ENCODE data around the gene AUTS2. TPM values are rescaled to one million over a fixed set of nuclear protein-coding genes. Genes with fewer than 3 reads are reported as not detected.

AUTS2 gene
- total and polyA plus RNA-seq, 2 experiments from 2014 or later: 32.0 to 91.0 TPM

GRCh38 chr7:69653806-69654205, 55.5 kb downstream of the AUTS2 start:
- Mint-ChIP-seq H3K27ac (no peak overlapping the region), H3K27me3 (ENCODE audit: insufficient read depth, low read depth, poor library complexity) (peaks cover 12% of the 10 kb centered on the region)
- peaks cover 43% of the 10 kb centered on the region for H3K4me1 ChIP-seq (ENCODE audit: insufficient read depth)

More at GRCh38 chr7:69653806-69654205, 55.5 kb downstream of the AUTS2 start:
- H3K27me3 ChIP-seq (ENCODE audit: insufficient read depth): no peaks in the 10 kb centered on the region
- TF ChIP-seq EZH2phosphoT487 (IDR thresholded peaks at IDR 0.05; ENCODE audit: unreplicated experiment): no peak
- TF ChIP-seq CTCF (conservative IDR thresholded peaks at IDR 0.05; ENCODE audit: low read depth in 2 of 2): no peak
- no peak for TF ChIP-seq EZH2 (IDR thresholded peaks at IDR 0.05; ENCODE audit: low read depth, unreplicated experiment)
- TF ChIP-seq CREB1 (CRISPR knock-in tag; IDR thresholded peaks at IDR 0.05; ENCODE audit: low read depth): no peak
- TF ChIP-seq, protein P1, sequence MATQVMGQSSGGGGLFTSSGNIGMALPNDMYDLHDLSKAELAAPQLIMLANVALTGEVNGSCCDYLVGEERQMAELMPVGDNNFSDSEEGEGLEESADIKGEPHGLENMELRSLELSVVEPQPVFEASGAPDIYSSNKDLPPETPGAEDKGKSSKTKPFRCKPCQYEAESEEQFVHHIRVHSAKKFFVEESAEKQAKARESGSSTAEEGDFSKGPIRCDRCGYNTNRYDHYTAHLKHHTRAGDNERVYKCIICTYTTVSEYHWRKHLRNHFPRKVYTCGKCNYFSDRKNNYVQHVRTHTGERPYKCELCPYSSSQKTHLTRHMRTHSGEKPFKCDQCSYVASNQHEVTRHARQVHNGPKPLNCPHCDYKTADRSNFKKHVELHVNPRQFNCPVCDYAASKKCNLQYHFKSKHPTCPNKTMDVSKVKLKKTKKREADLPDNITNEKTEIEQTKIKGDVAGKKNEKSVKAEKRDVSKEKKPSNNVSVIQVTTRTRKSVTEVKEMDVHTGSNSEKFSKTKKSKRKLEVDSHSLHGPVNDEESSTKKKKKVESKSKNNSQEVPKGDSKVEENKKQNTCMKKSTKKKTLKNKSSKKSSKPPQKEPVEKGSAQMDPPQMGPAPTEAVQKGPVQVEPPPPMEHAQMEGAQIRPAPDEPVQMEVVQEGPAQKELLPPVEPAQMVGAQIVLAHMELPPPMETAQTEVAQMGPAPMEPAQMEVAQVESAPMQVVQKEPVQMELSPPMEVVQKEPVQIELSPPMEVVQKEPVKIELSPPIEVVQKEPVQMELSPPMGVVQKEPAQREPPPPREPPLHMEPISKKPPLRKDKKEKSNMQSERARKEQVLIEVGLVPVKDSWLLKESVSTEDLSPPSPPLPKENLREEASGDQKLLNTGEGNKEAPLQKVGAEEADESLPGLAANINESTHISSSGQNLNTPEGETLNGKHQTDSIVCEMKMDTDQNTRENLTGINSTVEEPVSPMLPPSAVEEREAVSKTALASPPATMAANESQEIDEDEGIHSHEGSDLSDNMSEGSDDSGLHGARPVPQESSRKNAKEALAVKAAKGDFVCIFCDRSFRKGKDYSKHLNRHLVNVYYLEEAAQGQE (IDR thresholded peaks at IDR 0.05; ENCODE audit: unreplicated experiment): no peak
- TF ChIP-seq ZNF331 (CRISPR knock-in tag; IDR thresholded peaks at IDR 0.05; ENCODE audit: low read depth): no peak
- TF ChIP-seq ETS1 (IDR thresholded peaks at IDR 0.05): no peak
- no peak for TF ChIP-seq POLR2AphosphoS5 (IDR thresholded peaks at IDR 0.05; ENCODE audit: low read depth)
- TF ChIP-seq NANOG (IDR thresholded peaks at IDR 0.05; ENCODE audit: borderline replicate concordance): no peak
- no peak for TF ChIP-seq STAT1 (IDR thresholded peaks at IDR 0.05; ENCODE audit: unreplicated experiment)
- TF ChIP-seq, protein P2, sequence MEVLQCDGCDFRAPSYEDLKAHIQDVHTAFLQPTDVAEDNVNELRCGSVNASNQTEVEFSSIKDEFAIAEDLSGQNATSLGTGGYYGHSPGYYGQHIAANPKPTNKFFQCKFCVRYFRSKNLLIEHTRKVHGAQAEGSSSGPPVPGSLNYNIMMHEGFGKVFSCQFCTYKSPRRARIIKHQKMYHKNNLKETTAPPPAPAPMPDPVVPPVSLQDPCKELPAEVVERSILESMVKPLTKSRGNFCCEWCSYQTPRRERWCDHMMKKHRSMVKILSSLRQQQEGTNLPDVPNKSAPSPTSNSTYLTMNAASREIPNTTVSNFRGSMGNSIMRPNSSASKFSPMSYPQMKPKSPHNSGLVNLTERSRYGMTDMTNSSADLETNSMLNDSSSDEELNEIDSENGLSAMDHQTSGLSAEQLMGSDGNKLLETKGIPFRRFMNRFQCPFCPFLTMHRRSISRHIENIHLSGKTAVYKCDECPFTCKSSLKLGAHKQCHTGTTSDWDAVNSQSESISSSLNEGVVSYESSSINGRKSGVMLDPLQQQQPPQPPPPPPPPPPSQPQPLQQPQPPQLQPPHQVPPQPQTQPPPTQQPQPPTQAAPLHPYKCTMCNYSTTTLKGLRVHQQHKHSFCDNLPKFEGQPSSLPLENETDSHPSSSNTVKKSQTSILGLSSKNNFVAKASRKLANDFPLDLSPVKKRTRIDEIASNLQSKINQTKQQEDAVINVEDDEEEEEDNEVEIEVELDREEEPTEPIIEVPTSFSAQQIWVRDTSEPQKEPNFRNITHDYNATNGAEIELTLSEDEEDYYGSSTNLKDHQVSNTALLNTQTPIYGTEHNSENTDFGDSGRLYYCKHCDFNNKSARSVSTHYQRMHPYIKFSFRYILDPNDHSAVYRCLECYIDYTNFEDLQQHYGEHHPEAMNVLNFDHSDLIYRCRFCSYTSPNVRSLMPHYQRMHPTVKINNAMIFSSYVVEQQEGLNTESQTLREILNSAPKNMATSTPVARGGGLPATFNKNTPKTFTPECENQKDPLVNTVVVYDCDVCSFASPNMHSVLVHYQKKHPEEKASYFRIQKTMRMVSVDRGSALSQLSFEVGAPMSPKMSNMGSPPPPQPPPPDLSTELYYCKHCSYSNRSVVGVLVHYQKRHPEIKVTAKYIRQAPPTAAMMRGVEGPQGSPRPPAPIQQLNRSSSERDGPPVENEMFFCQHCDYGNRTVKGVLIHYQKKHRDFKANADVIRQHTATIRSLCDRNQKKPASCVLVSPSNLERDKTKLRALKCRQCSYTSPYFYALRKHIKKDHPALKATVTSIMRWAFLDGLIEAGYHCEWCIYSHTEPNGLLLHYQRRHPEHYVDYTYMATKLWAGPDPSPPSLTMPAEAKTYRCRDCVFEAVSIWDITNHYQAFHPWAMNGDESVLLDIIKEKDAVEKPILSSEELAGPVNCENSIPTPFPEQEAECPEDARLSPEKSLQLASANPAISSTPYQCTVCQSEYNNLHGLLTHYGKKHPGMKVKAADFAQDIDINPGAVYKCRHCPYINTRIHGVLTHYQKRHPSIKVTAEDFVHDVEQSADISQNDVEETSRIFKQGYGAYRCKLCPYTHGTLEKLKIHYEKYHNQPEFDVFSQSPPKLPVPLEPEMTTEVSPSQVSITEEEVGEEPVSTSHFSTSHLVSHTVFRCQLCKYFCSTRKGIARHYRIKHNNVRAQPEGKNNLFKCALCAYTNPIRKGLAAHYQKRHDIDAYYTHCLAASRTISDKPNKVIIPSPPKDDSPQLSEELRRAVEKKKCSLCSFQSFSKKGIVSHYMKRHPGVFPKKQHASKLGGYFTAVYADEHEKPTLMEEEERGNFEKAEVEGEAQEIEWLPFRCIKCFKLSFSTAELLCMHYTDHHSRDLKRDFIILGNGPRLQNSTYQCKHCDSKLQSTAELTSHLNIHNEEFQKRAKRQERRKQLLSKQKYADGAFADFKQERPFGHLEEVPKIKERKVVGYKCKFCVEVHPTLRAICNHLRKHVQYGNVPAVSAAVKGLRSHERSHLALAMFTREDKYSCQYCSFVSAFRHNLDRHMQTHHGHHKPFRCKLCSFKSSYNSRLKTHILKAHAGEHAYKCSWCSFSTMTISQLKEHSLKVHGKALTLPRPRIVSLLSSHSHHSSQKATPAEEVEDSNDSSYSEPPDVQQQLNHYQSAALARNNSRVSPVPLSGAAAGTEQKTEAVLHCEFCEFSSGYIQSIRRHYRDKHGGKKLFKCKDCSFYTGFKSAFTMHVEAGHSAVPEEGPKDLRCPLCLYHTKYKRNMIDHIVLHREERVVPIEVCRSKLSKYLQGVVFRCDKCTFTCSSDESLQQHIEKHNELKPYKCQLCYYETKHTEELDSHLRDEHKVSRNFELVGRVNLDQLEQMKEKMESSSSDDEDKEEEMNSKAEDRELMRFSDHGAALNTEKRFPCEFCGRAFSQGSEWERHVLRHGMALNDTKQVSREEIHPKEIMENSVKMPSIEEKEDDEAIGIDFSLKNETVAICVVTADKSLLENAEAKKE (CRISPR knock-in tag; IDR thresholded peaks at IDR 0.05): no peak
- TF ChIP-seq JUNB (IDR thresholded peaks at IDR 0.05; ENCODE audit: unreplicated experiment): no peak
- TF ChIP-seq ZNF114 (CRISPR knock-in tag; IDR thresholded peaks at IDR 0.05): no peak
- no peak for ATAC-seq
- no peaks in the 10 kb centered on the region for H4K20me1 ChIP-seq (replicated peaks; ENCODE audit: insufficient read depth)
- H3K36me3 ChIP-seq (ENCODE audit: insufficient read depth): no peaks in the 10 kb centered on the region
- H3K27ac ChIP-seq (ENCODE audit: low read depth): no peak overlapping the region
- H3K79me2 ChIP-seq (replicated peaks; ENCODE audit: insufficient read depth): 0 out of 2 replicates have a peak, but pooled peaks cover 4% of the 10 kb centered on the region
- Mint-ChIP-seq H3K4me1 (peaks cover 51% of the 10 kb centered on the region), H3K9me3 (no peaks in the 10 kb centered on the region; the same call in 2 of the 3 replicates), H3K36me3 (ENCODE audit: low read depth) (no peaks in the 10 kb centered on the region), H3K4me3 (no peak overlapping the region)
- no peak for DNase-seq (ENCODE audit: low spot score)
- no peaks in the 10 kb centered on the region for H3K9me2 ChIP-seq (ENCODE audit: insufficient read depth)
- H3F3A ChIP-seq (replicated peaks; ENCODE audit: low read depth): no peaks in the 10 kb centered on the region
- no peak overlapping the region for H3K4me2 ChIP-seq
- no peak overlapping the region for H2AFZ ChIP-seq
- H3K4me3 ChIP-seq: no peak overlapping the region

Measured in GM23338 (cell line).